Right hindlimb (tissue), 1 donor: Measurements from ENCODE around the gene OXCT1.

Source experiments
- DNase-seq: peaks from one replicate; pipeline ENCODE4 v3.0.0-alpha.2; 2018

OXCT1 gene

DNA sequence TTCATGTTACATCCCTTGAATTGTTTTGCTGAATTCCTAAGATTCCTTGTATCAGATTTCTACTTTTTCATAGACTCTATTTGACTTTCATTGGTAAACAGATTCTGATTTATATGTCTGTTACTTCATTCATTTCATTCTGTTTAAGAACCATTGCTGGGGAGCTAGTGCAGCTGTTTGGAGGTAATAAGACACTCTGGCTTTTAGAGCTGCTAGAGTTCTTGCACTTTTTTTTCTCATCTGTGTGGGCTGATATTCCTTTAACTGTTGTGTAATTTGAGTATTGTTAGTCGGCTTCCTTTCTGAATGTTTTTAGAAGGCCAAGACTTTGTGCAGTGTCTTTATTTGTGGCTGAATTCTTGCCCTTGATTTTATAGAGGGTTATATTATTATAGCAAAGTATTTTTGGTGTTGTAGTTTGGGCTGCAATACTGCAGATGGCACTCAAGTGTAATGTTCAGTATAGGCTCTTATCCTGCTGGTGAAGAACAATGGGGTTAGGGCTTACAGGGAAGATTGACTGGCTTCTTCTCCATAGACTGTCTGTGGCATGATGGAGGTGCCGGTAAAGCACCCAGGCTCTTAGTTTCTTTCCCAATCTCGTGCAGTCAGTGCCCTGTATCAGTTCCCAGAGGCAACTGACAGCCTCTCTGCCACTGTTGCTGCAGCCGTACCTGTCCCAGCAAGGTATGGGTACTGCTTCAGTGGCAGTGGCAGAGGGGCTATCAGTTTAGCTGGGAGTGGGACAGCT lies 162.2 kb downstream of the OXCT1 start:
- DNase-seq, result no peak

DNA sequence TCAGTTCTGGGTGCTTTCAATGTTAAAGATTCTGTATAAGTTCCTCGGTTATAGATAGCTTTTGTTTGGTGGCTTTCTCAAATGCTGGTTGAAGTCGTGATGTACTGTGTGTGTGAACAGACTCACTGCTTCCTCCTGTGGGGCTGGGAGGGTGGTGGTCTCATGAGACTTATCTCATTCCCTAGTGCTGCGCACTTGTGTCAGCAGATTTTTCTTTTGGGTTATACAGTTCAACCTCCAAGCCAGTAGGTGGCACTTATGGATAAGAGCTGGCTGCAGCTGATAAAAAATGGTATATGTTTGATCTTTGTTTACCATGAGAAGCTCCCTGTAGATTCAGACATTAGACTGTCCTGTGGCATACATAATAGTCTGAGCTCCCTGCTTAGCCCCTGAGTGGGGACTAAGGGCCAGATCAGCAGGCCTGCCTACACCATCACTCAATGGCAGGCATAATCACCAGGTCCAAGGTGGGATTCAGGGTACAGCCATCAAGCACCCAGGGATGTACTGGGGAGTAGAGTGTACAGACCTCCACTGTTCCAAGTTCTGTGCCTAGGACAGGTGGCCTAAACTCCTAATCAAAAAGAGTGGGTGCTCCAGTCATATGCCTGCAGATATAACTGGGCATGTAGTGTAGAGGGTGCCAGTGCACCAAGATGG lies 174.2 kb downstream of the OXCT1 start:
- DNase-seq, result no peak

- no peak for DNase-seq
Measured at GRCh38 chr5:41686767-41687166, 183.5 kb downstream of the OXCT1 start.

GRCh38 chr5:41686191-41686590 lies 184.0 kb downstream of the OXCT1 start:
- DNase-seq, result no peak

DNA sequence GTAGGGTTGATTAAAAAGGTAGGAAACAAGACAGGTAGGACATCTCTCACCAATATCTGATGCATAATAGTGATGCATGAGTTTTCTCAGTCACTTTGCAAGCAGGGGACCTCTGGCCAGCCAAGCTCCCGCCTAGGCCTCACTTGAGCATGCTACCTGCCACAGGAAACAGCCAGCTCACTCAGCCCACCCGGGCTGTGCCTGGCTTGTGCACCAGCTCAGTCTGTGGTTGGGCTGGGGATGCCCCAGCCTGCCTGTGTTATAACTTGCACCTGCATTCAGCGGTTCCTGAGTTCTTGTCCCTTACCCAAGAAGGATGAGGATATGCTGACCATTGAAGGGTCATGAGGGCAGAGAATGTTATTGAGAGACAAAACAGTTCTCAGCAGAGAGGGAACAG lies 187.0 kb downstream of the OXCT1 start:
- no peak for DNase-seq

DNA sequence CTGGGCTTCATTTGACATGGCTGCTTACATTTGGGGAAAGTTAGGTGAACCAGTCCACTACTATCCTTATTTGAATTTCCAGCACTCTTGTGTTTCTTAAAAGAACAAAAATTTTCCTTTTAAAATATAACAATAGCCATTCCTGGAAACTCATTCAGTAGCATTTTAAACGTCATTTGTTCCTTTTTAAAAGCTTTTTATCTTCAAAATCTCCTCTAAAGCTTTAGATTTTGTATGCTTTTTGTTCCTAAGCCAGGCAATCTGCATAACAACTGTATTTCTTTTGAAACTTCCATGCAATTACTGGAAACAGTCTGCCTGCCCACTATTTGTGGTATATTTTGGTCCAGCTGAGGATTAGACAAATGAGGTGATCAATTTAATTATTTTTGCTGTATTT lies 187.6 kb downstream of the OXCT1 start:
- no peak for DNase-seq

DNA sequence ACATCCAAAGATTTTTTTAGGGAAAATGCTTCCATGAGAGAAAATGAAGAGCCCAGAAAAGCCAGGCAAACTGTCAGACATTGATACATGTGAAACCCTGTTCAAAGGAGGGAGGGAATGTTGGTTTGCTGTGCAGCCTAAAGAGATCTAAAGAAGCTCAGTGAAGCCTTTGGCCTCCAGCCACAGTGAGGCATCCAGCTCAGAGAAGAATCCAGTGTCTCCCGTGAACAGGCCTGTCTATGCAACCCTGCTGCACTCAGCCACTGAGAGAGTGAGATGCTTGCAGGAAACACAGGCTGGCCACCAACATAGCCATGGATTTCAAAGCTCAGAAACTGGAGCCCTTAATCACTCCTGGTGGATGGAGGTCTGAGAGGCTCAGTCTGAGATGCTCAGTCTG lies 188.4 kb downstream of the OXCT1 start:
- no peak for DNase-seq
